Vagina (tissue), 2 donors: Measurements from ENCODE around the gene RFX4. TPM values are rescaled to one million over a fixed set of nuclear protein-coding genes. Genes with fewer than 3 reads are reported as not detected.

ENCODE experiments used
- DNase-seq, 2 donors: peaks; one replicate each; pipeline ENCODE4 v3.0.0-alpha.2; 2017; ENCODE audit errors: extremely low spot score in 2 of 2
- H3K27ac ChIP-seq: fragments of 200-600 bp; sonication (generic); one replicate; pipeline ENCODE4 v1.5.1; 2019
- H3K27me3 ChIP-seq: fragments of 200-600 bp; sonication (generic); one replicate; pipeline ENCODE4 v1.5.1; 2019
- H3K36me3 ChIP-seq, 2 donors: fragments of 200-600 bp; sonication (generic); one replicate each; pipeline ENCODE4 v1.5.1; 2017 to 2019
- H3K4me1 ChIP-seq: fragments of 200-600 bp; sonication (generic); one replicate; pipeline ENCODE4 v1.5.1; 2019
- H3K4me3 ChIP-seq, 2 donors: fragments of 200-600 bp; sonication (generic); 1 replicate in 1 of 2; 2 replicates in 1 of 2; pipeline ENCODE4 v1.5.1; 2016 to 2019
- H3K9me3 ChIP-seq: fragments of 200-600 bp; sonication (generic); one replicate; pipeline ENCODE4 v1.5.1; 2019
- POLR2A ChIP-seq, 2 donors: fragments of 450-650 bp; IDR thresholded peaks; one replicate each; pipeline ENCODE4 v1.6.1; 2017; ENCODE audit warnings: antibody characterized with exemption in 2 of 2, mild to moderate bottlenecking in 2 of 2, moderate library complexity in 2 of 2
- POLR2AphosphoS5 ChIP-seq, 2 donors: sonication (generic); formaldehyde crosslinking; IDR thresholded peaks; one replicate each; pipeline ENCODE4 v1.9.0; 2017; ENCODE audit warnings: antibody characterized with exemption in 2 of 2, mild to moderate bottlenecking in 2 of 2, low read depth in 1 of 2; ENCODE audit not compliant: insufficient read depth in 1 of 2
- intact Hi-C: fragments of 100-400 bp; cut with DNase I; formaldehyde crosslinking; loops from one replicate; pipeline ENCODE4 v1.15.1; 2023
- total RNA-seq: library from RNA; depleted of rRNA; stranded (reverse); fragments of >200 nt; gene quantifications from one replicate; pipeline ENCODE4 v1.2.3, GENCODE V29; 2016
- TF ChIP-seq, protein P1 (sequence below), 3 experiments: fragments of 450-650 bp in 2 of 3; fragments of 200-600 bp in 1 of 3; sonication (generic) in 1 of 3; IDR thresholded peaks; one replicate each; pipeline ENCODE4 v1.5.1; 2017 to 2019; ENCODE audit warnings: antibody characterized with exemption in 3 of 3, mild to moderate bottlenecking in 2 of 3, moderate library complexity in 2 of 3

The RFX4 gene
- total RNA-seq, 1 donor from 2014 or later, result not detected

GRCh38 chr12:106705971-106706370, 123.2 kb downstream of the RFX4 start:
- H3K9me3 ChIP-seq, result no peaks in the 10 kb centered on the region
- H3K4me1 ChIP-seq, result no peaks in the 10 kb centered on the region
- no peaks in the 10 kb centered on the region for H3K36me3 ChIP-seq
- no peak overlapping the region for H3K4me3 ChIP-seq
- H3K27me3 ChIP-seq, result no peaks in the 10 kb centered on the region
- TF ChIP-seq POLR2A (IDR thresholded peaks at IDR 0.05) (no peak), POLR2AphosphoS5 (IDR thresholded peaks at IDR 0.05; ENCODE audit: insufficient read depth in 1 of 2, low read depth in 1 of 2) (no peak)
- TF ChIP-seq, protein P1, sequence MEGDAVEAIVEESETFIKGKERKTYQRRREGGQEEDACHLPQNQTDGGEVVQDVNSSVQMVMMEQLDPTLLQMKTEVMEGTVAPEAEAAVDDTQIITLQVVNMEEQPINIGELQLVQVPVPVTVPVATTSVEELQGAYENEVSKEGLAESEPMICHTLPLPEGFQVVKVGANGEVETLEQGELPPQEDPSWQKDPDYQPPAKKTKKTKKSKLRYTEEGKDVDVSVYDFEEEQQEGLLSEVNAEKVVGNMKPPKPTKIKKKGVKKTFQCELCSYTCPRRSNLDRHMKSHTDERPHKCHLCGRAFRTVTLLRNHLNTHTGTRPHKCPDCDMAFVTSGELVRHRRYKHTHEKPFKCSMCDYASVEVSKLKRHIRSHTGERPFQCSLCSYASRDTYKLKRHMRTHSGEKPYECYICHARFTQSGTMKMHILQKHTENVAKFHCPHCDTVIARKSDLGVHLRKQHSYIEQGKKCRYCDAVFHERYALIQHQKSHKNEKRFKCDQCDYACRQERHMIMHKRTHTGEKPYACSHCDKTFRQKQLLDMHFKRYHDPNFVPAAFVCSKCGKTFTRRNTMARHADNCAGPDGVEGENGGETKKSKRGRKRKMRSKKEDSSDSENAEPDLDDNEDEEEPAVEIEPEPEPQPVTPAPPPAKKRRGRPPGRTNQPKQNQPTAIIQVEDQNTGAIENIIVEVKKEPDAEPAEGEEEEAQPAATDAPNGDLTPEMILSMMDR (IDR thresholded peaks at IDR 0.05), result no peak
- DNase-seq, result no peak
- H3K27ac ChIP-seq, result no peak overlapping the region
- intact Hi-C loops, result no loop called here

GRCh38 chr12:106709068-106709511, 126.3 kb downstream of the RFX4 start:
- Histone ChIP-seq H3K27me3 (no peaks in the 10 kb centered on the region), H3K36me3 (no peaks in the 10 kb centered on the region), H3K27ac (no peak overlapping the region), H3K4me3 (no peak overlapping the region), H3K9me3 (no peaks in the 10 kb centered on the region), H3K4me1 (no peaks in the 10 kb centered on the region)
- intact Hi-C loops, result no loop called here
- DNase-seq, result no peak
- TF ChIP-seq, protein P1 (IDR thresholded peaks at IDR 0.05), result no peak
- TF ChIP-seq POLR2AphosphoS5 (IDR thresholded peaks at IDR 0.05; ENCODE audit: insufficient read depth in 1 of 2, low read depth in 1 of 2) (no peak), POLR2A (IDR thresholded peaks at IDR 0.05) (no peak)

DNA sequence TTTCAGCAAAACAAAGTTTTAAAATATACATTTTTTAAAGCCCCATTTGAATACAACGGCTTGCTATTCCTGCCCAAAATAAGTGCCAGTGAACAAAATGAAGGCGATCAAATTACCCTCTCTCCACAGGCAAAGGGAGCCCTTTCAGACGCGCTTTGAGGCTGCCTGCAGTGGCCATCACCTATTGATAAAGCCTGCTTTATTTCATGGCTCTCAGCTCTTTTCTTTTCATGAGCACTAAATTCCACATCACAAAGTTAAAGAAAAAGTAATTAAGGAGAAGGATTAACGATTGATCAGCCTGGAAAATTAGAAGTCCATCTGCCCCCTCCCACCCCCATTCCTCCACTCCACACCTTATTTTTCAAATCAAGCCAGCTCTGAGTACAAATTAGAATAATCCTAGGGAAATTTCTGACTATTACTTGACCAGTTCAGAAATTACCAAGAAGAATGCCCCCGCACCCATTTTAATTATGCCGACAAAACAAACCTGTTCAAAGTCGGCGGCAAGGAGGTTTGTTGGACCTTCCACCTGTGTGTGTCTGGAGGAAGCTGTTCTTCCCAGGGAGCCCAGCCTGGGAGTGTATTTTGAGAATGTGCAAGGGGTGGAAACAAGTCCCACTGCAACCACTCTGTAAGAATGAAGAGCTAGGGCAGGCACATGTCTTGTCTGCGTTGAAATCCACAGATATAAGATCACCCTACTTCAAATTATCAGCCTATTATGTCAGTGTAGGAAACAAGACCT, 127.5 kb downstream of the RFX4 start:
- Histone ChIP-seq H3K4me3 (no peak overlapping the region), H3K4me1 (no peaks in the 10 kb centered on the region), H3K27me3 (no peaks in the 10 kb centered on the region), H3K36me3 (no peaks in the 10 kb centered on the region), H3K27ac (no peak overlapping the region), H3K9me3 (no peaks in the 10 kb centered on the region)
- DNase-seq, result no peak
- intact Hi-C loops, result no loop called here
- TF ChIP-seq POLR2A (IDR thresholded peaks at IDR 0.05) (no peak), POLR2AphosphoS5 (IDR thresholded peaks at IDR 0.05; ENCODE audit: insufficient read depth in 1 of 2, low read depth in 1 of 2) (no peak)
- TF ChIP-seq, protein P1 (IDR thresholded peaks at IDR 0.05), result no peak

DNA sequence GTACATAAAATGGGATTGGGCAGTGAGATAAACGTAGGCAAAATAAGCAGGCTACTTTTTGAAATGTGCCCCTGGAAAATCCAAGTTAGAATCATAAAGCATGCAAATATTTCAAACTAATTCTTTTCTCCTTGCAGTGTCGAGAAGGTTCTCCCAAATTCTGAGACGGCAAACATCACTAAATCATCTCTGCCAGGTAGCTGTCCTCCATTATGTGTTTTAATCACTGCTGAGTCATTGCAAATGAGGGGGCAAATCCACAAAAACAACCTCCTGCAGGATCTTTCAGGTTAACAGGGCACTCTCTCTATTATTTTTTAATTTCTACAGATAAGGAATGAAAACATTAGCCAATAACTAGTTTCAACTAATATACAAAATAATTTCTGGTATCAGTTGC, 128.5 kb downstream of the RFX4 start:
- TF ChIP-seq, protein P1 (IDR thresholded peaks at IDR 0.05), result no peak
- no peak for TF ChIP-seq POLR2A (IDR thresholded peaks at IDR 0.05)
- H3K27ac ChIP-seq, result no peak overlapping the region
- intact Hi-C loops, result no loop called here
- no peaks in the 10 kb centered on the region for H3K36me3 ChIP-seq
- no peaks in the 10 kb centered on the region for H3K4me1 ChIP-seq
- H3K9me3 ChIP-seq, result no peaks in the 10 kb centered on the region
- no peaks in the 10 kb centered on the region for H3K27me3 ChIP-seq
- DNase-seq, result no peak
- no peak overlapping the region for H3K4me3 ChIP-seq

DNA sequence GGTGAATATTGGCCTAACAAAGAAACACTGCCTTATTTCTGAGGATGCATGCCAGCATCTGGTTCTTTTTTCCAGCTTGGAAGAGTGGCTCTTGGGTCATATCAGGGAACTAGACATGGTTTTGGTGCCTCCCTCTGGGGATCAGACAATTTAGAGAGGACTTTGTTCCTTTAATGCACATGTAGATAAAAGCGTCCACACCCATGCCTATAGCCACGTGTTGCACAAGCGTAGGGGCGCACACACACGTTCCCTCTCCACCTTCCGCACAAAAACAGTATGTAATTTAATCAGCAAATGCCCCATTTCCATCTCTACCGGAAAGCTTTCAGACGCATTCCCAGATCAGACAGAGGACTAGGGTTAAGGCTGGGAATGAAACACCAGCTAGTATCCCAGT, 130.0 kb downstream of the RFX4 start:
- Histone ChIP-seq H3K36me3 (no peaks in the 10 kb centered on the region), H3K27ac (no peak overlapping the region), H3K4me3 (no peak overlapping the region), H3K27me3 (no peaks in the 10 kb centered on the region), H3K9me3 (no peaks in the 10 kb centered on the region), H3K4me1 (no peaks in the 10 kb centered on the region)
- DNase-seq, result no peak
- no peak for TF ChIP-seq POLR2A (IDR thresholded peaks at IDR 0.05)
- no peak for TF ChIP-seq POLR2AphosphoS5 (IDR thresholded peaks at IDR 0.05; ENCODE audit: insufficient read depth in 1 of 2, low read depth in 1 of 2)
- TF ChIP-seq, protein P1 (IDR thresholded peaks at IDR 0.05), result no peak
- intact Hi-C loops, result no loop called here
